Suppressor macrophage treated with lipopolysaccharide for 4 hours (primary cell): Measurements from ENCODE around the gene DAAM1.

ENCODE experiments used
- DNase-seq: peaks from one replicate; pipeline ENCODE4 v3.0.0-alpha.2; 2020

The DAAM1 gene

GRCh38 chr14:59295951-59296350 lies 107.5 kb downstream of the DAAM1 start:
- DNase-seq = no peak

GRCh38 chr14:59296508-59296907 lies 108.0 kb downstream of the DAAM1 start:
- DNase-seq = no peak

GRCh38 chr14:59297071-59297776 lies 108.8 kb downstream of the DAAM1 start:
- DNase-seq = no peak

- DNase-seq = no peak
Observed at GRCh38 chr14:59299731-59300130, 111.3 kb downstream of the DAAM1 start.

GRCh38 chr14:59301354-59301753 lies 112.9 kb downstream of the DAAM1 start:
- peak; percentile 28 for DNase-seq

- DNase-seq = no peak
Observed at GRCh38 chr14:59302313-59302712, 113.8 kb downstream of the DAAM1 start.

- DNase-seq = no peak
Observed at GRCh38 chr14:59303216-59303615, 114.7 kb downstream of the DAAM1 start.

GRCh38 chr14:59305231-59305630 lies 116.8 kb downstream of the DAAM1 start:
- no peak for DNase-seq

GRCh38 chr14:59305836-59306555 lies 117.5 kb downstream of the DAAM1 start:
- no peak for DNase-seq

- DNase-seq = no peak
Observed at GRCh38 chr14:59306775-59307174, 118.3 kb downstream of the DAAM1 start.

GRCh38 chr14:59308086-59308485 lies 119.6 kb downstream of the DAAM1 start:
- DNase-seq = no peak

GRCh38 chr14:59308673-59309072 lies 120.2 kb downstream of the DAAM1 start:
- DNase-seq = no peak

GRCh38 chr14:59309291-59309900 lies 120.9 kb downstream of the DAAM1 start:
- DNase-seq = no peak

GRCh38 chr14:59310633-59311032 lies 122.2 kb downstream of the DAAM1 start:
- DNase-seq = no peak

GRCh38 chr14:59311723-59312122 lies 123.3 kb downstream of the DAAM1 start:
- DNase-seq = no peak

GRCh38 chr14:59313144-59313651 lies 124.7 kb downstream of the DAAM1 start:
- DNase-seq = no peak

- DNase-seq = no peak
Observed at GRCh38 chr14:59313658-59314608, 125.5 kb downstream of the DAAM1 start.

- no peak for DNase-seq
Observed at GRCh38 chr14:59314953-59315599, 126.6 kb downstream of the DAAM1 start.

- peak; percentile 20 for DNase-seq
Observed at GRCh38 chr14:59316151-59316830, 127.8 kb downstream of the DAAM1 start.

GRCh38 chr14:59317346-59317745 lies 128.9 kb downstream of the DAAM1 start:
- DNase-seq = no peak

GRCh38 chr14:59317798-59318505 lies 129.5 kb downstream of the DAAM1 start:
- DNase-seq = no peak
